ENCODE results near the gene PHLDB3. TPM values are rescaled to one million over a fixed set of nuclear protein-coding genes. Genes with fewer than 3 reads are reported as not detected.
A peak's percentile ranks its signal among the peaks of the same experiment; 100 is the strongest.

PHLDB3 gene
- polyA plus RNA-seq, 1 of the 3 experiments (the other 2 are of a cell fraction) = 15.6 TPM

- H3K27me3 ChIP-seq (ENCODE audit: insufficient read depth) = peaks cover 2% of the 10 kb centered on the region; the same call in 1 of the 2 replicates
- no peak overlapping the region for H3K4me2 ChIP-seq
- POLR2A ChIA-PET = interaction anchor here (0.9 kb wide), 1 partner anchor 14 kb away, joined by 3 read pairs; no protein-coding TSS in a partner anchor
- H3K9ac ChIP-seq = no peak overlapping the region
- no peak overlapping the region for H3K27ac ChIP-seq (ENCODE audit: low read depth in 2 of 2, low read length in 1 of 2)
- no peaks in the 10 kb centered on the region for H3K9me2 ChIP-seq
- no peaks in the 10 kb centered on the region for H4K20me1 ChIP-seq (ENCODE audit: insufficient read depth)
- WGBS (ENCODE audit: low lambda C conversion rate) = 49% methylated on average over 7 of the region's 7 CpGs
- TF ChIP-seq CHD2 (IDR thresholded peaks at IDR 0.05; ENCODE audit: low read length, partially characterized antibody) = no peak
- no peak for TF ChIP-seq EZH2phosphoT487 (IDR thresholded peaks at IDR 0.05; ENCODE audit: borderline replicate concordance, low read depth)
- CTCF ChIA-PET = interaction anchor here (0.9 kb wide), 1 partner anchor 90 kb away, joined by 7 read pairs; no protein-coding TSS in a partner anchor
- H2AFZ ChIP-seq (ENCODE audit: low read depth) = no peak overlapping the region
- no peaks in the 10 kb centered on the region for H3K79me2 ChIP-seq (ENCODE audit: insufficient read depth)
- H3K4me1 ChIP-seq (ENCODE audit: control insufficient read depth in 1 of 2, insufficient read depth in 2 of 2, low read depth in 1 of 2, low read length in 1 of 2) = no peaks in the 10 kb centered on the region
- no peak overlapping the region for H3K4me3 ChIP-seq (ENCODE audit: low read depth in 2 of 2, low read length in 1 of 2)
- DNase-seq = no peak
- H3F3A ChIP-seq (replicated peaks; ENCODE audit: insufficient read depth) = no peaks in the 10 kb centered on the region
- no peaks in the 10 kb centered on the region for H3K36me3 ChIP-seq (replicated peaks in 1 of 2; ENCODE audit: control insufficient read depth in 1 of 2, insufficient read depth in 2 of 2, low read length in 1 of 2)
- H3K9me3 ChIP-seq = no peaks in the 10 kb centered on the region
These were observed 75.2 kb downstream of the PHLDB3 start for GRCh38 chr19:43429395-43429794.

- no peak overlapping the region for H3K27ac ChIP-seq (ENCODE audit: low read depth in 2 of 2, low read length in 1 of 2)
- DNase-seq = no peak
- H3K9ac ChIP-seq = no peak overlapping the region
- H2AFZ ChIP-seq (ENCODE audit: low read depth) = 0 out of 2 replicates have a peak overlapping the region, but pooled peaks have one; percentile 35
- no peaks in the 10 kb centered on the region for H4K20me1 ChIP-seq (ENCODE audit: insufficient read depth)
- no peaks in the 10 kb centered on the region for H3K79me2 ChIP-seq (ENCODE audit: insufficient read depth)
- POLR2A ChIA-PET = interaction anchor here (0.5 to 0.6 kb wide), 2 partner anchors 1555 to 1867 kb away, joined by 4 read pairs; no protein-coding TSS in a partner anchor
- H3K27me3 ChIP-seq (ENCODE audit: insufficient read depth) = peaks cover 22% of the 10 kb centered on the region; the same call in 1 of the 2 replicates
- CTCF ChIA-PET = interaction anchor here (0.7 to 2.9 kb wide), 4 partner anchors 8 to 84 kb away, joined by 3 to 13 read pairs (median 4); no protein-coding TSS in a partner anchor
- H3K9me3 ChIP-seq = no peaks in the 10 kb centered on the region
- H3F3A ChIP-seq (replicated peaks; ENCODE audit: insufficient read depth) = no peaks in the 10 kb centered on the region
- H3K4me3 ChIP-seq (ENCODE audit: low read depth in 2 of 2, low read length in 1 of 2) = no peak overlapping the region
- 10% methylated on average over 8 of the region's 8 CpGs for WGBS (ENCODE audit: low lambda C conversion rate)
- TF ChIP-seq CHD2 (IDR thresholded peaks at IDR 0.05; ENCODE audit: low read length, partially characterized antibody) (no peak), JUND (IDR thresholded peaks at IDR 0.05) (no peak), POLR2AphosphoS5 (IDR thresholded peaks at IDR 0.05; ENCODE audit: low read depth, low read length) (no peak), RAD21 (IDR thresholded peaks at IDR 0.05; ENCODE audit: low read length) (peak; percentile 34; the same call in 1 of the 2 replicates), SIN3A (IDR thresholded peaks at IDR 0.05; ENCODE audit: borderline replicate concordance, low read depth, low read length) (no peak), SMC3 (IDR thresholded peaks at IDR 0.05; ENCODE audit: low read depth, low read length) (peak; percentile 11; the same call in 1 of the 2 replicates), CTCF (IDR thresholded peaks at IDR 0.05) (peak; percentile 57), PBX3 (IDR thresholded peaks at IDR 0.05) (no peak), RCOR1 (IDR thresholded peaks at IDR 0.05; ENCODE audit: low read length) (no peak)
- H3K4me2 ChIP-seq = no peak overlapping the region
- no peaks in the 10 kb centered on the region for H3K4me1 ChIP-seq (ENCODE audit: control insufficient read depth in 1 of 2, insufficient read depth in 2 of 2, low read depth in 1 of 2, low read length in 1 of 2)
- no peaks in the 10 kb centered on the region for H3K9me2 ChIP-seq
- no peaks in the 10 kb centered on the region for H3K36me3 ChIP-seq (replicated peaks in 1 of 2; ENCODE audit: control insufficient read depth in 1 of 2, insufficient read depth in 2 of 2, low read length in 1 of 2)
These were observed 78.8 kb downstream of the PHLDB3 start for GRCh38 chr19:43425567-43426392.

Other genes starting within 250 kb of the PHLDB3 start
- 0.72 and 1.0 TPM in 2 replicates for gene PSG9, start 235.2 kb downstream of the PHLDB3 start, polyA plus RNA-seq (2012; rRNA removed)
- 0.54 and 0.88 TPM in 2 replicates for gene CD177, start 151.1 kb downstream of the PHLDB3 start, polyA plus RNA-seq (2012; rRNA removed)
- 0.07 and 0.32 TPM in 2 replicates for gene TEX101, start 89.9 kb downstream of the PHLDB3 start, polyA plus RNA-seq (2012; rRNA removed)
- gene LYPD3, start 39.1 kb downstream of the PHLDB3 start, polyA plus RNA-seq (2012; rRNA removed) = 3.4 and 4.2 TPM in 2 replicates
- 74.9 and 86.2 TPM in 2 replicates for gene ETHE1, start 22.5 kb upstream of the PHLDB3 start, polyA plus RNA-seq (2012; rRNA removed)
- 0.31 and 1.0 TPM in 2 replicates for gene ZNF575, start 28.4 kb upstream of the PHLDB3 start, polyA plus RNA-seq (2012; rRNA removed)
- 24.7 and 30.3 TPM in 2 replicates for gene XRCC1, start 70.8 kb upstream of the PHLDB3 start, polyA plus RNA-seq (2012; rRNA removed)
- 5.5 and 6.5 TPM in 2 replicates for gene PINLYP, start 71.1 kb upstream of the PHLDB3 start, polyA plus RNA-seq (2012; rRNA removed)
- gene IRGQ, start 91.4 kb upstream of the PHLDB3 start, polyA plus RNA-seq (2012; rRNA removed) = 8.4 and 10.8 TPM in 2 replicates
- 12.8 and 13.6 TPM in 2 replicates for gene ZNF576, start 91.8 kb upstream of the PHLDB3 start, polyA plus RNA-seq (2012; rRNA removed)
- gene SRRM5, start 107.3 kb upstream of the PHLDB3 start, polyA plus RNA-seq (2012; rRNA removed) = 0.15 and 0.19 TPM in 2 replicates
- gene ZNF428, start 114.9 kb upstream of the PHLDB3 start, polyA plus RNA-seq (2012; rRNA removed) = 60.9 and 79.5 TPM in 2 replicates
- gene CADM4, start 135.1 kb upstream of the PHLDB3 start, polyA plus RNA-seq (2012; rRNA removed) = 21.4 and 28.9 TPM in 2 replicates
- 249 and 299 TPM in 2 replicates for gene PLAUR, start 165.4 kb upstream of the PHLDB3 start, polyA plus RNA-seq (2012; rRNA removed)
- gene IRGC, start 211.3 kb upstream of the PHLDB3 start, polyA plus RNA-seq (2012; rRNA removed) = not detected in 2 replicates

Measured in SK-N-SH (cell line).